ENCODE data around the gene NUP133. TPM values are rescaled to one million over a fixed set of nuclear protein-coding genes. Genes with fewer than 3 reads are reported as not detected.

Gene NUP133
- total and polyA plus RNA-seq, 8 donors: 6.3 to 18.7 (median 14.6) TPM

GRCh38 chr1:229452956-229453801 lies 55.0 kb downstream of the NUP133 start:
- no peak overlapping the region for H3K4me3 ChIP-seq
- no peaks in the 10 kb centered on the region for H3K9me3 ChIP-seq
- no peak for DNase-seq
- H3K36me3 ChIP-seq: peaks cover 0 to 19% (median 4%) of the 10 kb centered on the region in 3 donors
- intact Hi-C loops (cut with DNase I): loop anchor here in 1 of 3 donors (10.0 kb wide), 1 partner anchor 198 kb away; no protein-coding TSS in a partner anchor
- FAIRE-seq: no peak
- no peak for TF ChIP-seq CTCF (IDR thresholded peaks at IDR 0.05)
- peak in 1 of 4 donors; percentile 37 for ATAC-seq
- WGBS, 2 donors: 77% methylated on average over 5 of the region's 5 CpGs
- no peaks in the 10 kb centered on the region for H3K4me1 ChIP-seq
- no peak overlapping the region for H3K27ac ChIP-seq
- no peaks in the 10 kb centered on the region for H3K27me3 ChIP-seq

GRCh38 chr1:229448845-229449244 lies 59.3 kb downstream of the NUP133 start:
- WGBS, 2 donors: 80 to 90% methylated on average over 2 of the region's 2 CpGs
- TF ChIP-seq CTCF (IDR thresholded peaks at IDR 0.05): no peak
- ATAC-seq (no peak), FAIRE-seq (no peak), DNase-seq (no peak)
- Histone ChIP-seq H3K4me3 (no peak overlapping the region), H3K9me3 (no peaks in the 10 kb centered on the region), H3K27ac (no peak overlapping the region), H3K36me3 (peaks cover 0 to 17% (median 4%) of the 10 kb centered on the region in 3 donors), H3K27me3 (no peaks in the 10 kb centered on the region), H3K4me1 (no peaks in the 10 kb centered on the region)
- intact Hi-C loops (cut with DNase I): no loop called here

GRCh38 chr1:229448354-229448753 lies 59.8 kb downstream of the NUP133 start:
- Histone ChIP-seq H3K4me3 (no peak overlapping the region), H3K4me1 (no peaks in the 10 kb centered on the region), H3K9me3 (no peaks in the 10 kb centered on the region), H3K36me3 (peaks cover 0 to 17% (median 4%) of the 10 kb centered on the region in 3 donors), H3K27me3 (no peaks in the 10 kb centered on the region), H3K27ac (no peak overlapping the region)
- DNase-seq (no peak), FAIRE-seq (no peak), ATAC-seq (no peak)
- intact Hi-C loops (cut with DNase I): no loop called here
- TF ChIP-seq CTCF (IDR thresholded peaks at IDR 0.05): no peak
- WGBS, 2 donors: 91 to 92% methylated on average over 7 of the region's 7 CpGs

- intact Hi-C loops (cut with DNase I): no loop called here
- H3K9me3 ChIP-seq: no peaks in the 10 kb centered on the region
- FAIRE-seq (no peak), ATAC-seq (no peak), DNase-seq (no peak)
- 88 to 90% methylated on average over 11 of the region's 11 CpGs for WGBS, 2 donors
- no peaks in the 10 kb centered on the region for H3K4me1 ChIP-seq
- H3K27ac ChIP-seq: no peak overlapping the region
- TF ChIP-seq CTCF (IDR thresholded peaks at IDR 0.05): no peak
- no peak overlapping the region for H3K4me3 ChIP-seq
- H3K36me3 ChIP-seq: peaks cover 0 to 17% (median 4%) of the 10 kb centered on the region in 3 donors
- no peaks in the 10 kb centered on the region for H3K27me3 ChIP-seq
Observed at GRCh38 chr1:229447809-229448252, 60.3 kb downstream of the NUP133 start.

GRCh38 chr1:229445828-229446227 lies 62.3 kb downstream of the NUP133 start:
- TF ChIP-seq CTCF (IDR thresholded peaks at IDR 0.05): no peak
- no peak for ATAC-seq
- Histone ChIP-seq H3K4me3 (no peak overlapping the region), H3K4me1 (no peaks in the 10 kb centered on the region), H3K9me3 (no peaks in the 10 kb centered on the region), H3K27me3 (no peaks in the 10 kb centered on the region), H3K36me3 (peaks cover 0 to 26% (median 3%) of the 10 kb centered on the region in 3 donors), H3K27ac (no peak overlapping the region)
- no peak for DNase-seq
- 96 to 97% methylated on average over 4 of the region's 4 CpGs for WGBS, 2 donors
- no peak for FAIRE-seq
- intact Hi-C loops (cut with DNase I): no loop called here
